ENCODE measurements around the gene MSTO1.
"Not testable (repeated sequence)": the region's sequence is repeated elsewhere in the genome, so short reads cannot be mapped to it uniquely, and the experiment has no call there.

The MSTO1 gene

GRCh38 chr1:155645648-155646047 is 35.6 kb downstream of the MSTO1 start:
- no peaks in the 10 kb centered on the region for H3K27me3 Mint-ChIP-seq (ENCODE audit: low read depth)
- H3K4me1 Mint-ChIP-seq (ENCODE audit: low read depth), result peaks cover 1% of the 10 kb centered on the region
- H3K36me3 Mint-ChIP-seq (ENCODE audit: low read depth), result peaks cover 11% of the 10 kb centered on the region
- H3K4me3 Mint-ChIP-seq, result no peak overlapping the region
- no peak overlapping the region for H3K27ac Mint-ChIP-seq
- H3K9me3 Mint-ChIP-seq, result peaks cover 25% of the 10 kb centered on the region

GRCh38 chr1:155646307-155646706 is 36.3 kb downstream of the MSTO1 start:
- peaks cover 11% of the 10 kb centered on the region for H3K36me3 Mint-ChIP-seq (ENCODE audit: low read depth)
- peaks cover 1% of the 10 kb centered on the region for H3K4me1 Mint-ChIP-seq (ENCODE audit: low read depth)
- H3K9me3 Mint-ChIP-seq, result peaks cover 25% of the 10 kb centered on the region
- no peak overlapping the region for H3K4me3 Mint-ChIP-seq
- H3K27me3 Mint-ChIP-seq (ENCODE audit: low read depth), result no peaks in the 10 kb centered on the region
- H3K27ac Mint-ChIP-seq, result no peak overlapping the region

GRCh38 chr1:155648207-155649147 is 38.5 kb downstream of the MSTO1 start:
- Mint-ChIP-seq H3K27me3 (ENCODE audit: low read depth) (no peaks in the 10 kb centered on the region), H3K4me1 (ENCODE audit: low read depth) (peaks cover 1% of the 10 kb centered on the region), H3K4me3 (no peak overlapping the region), H3K9me3 (peaks cover 5% of the 10 kb centered on the region), H3K36me3 (ENCODE audit: low read depth) (no peaks in the 10 kb centered on the region), H3K27ac (no peak overlapping the region)

- Mint-ChIP-seq H3K4me1 (ENCODE audit: low read depth) (peaks cover 1% of the 10 kb centered on the region), H3K27ac (no peak overlapping the region), H3K27me3 (ENCODE audit: low read depth) (no peaks in the 10 kb centered on the region), H3K4me3 (no peak overlapping the region), H3K36me3 (ENCODE audit: low read depth) (no peaks in the 10 kb centered on the region), H3K9me3 (peaks cover 3% of the 10 kb centered on the region)
Measured at GRCh38 chr1:155649676-155650075, 39.7 kb downstream of the MSTO1 start.

GRCh38 chr1:155650231-155650757 is 40.3 kb downstream of the MSTO1 start:
- Mint-ChIP-seq H3K27ac (no peak overlapping the region), H3K9me3 (peaks cover 3% of the 10 kb centered on the region), H3K27me3 (ENCODE audit: low read depth) (no peaks in the 10 kb centered on the region), H3K36me3 (ENCODE audit: low read depth) (no peaks in the 10 kb centered on the region), H3K4me1 (ENCODE audit: low read depth) (peaks cover 1% of the 10 kb centered on the region), H3K4me3 (no peak overlapping the region)

GRCh38 chr1:155651861-155652661 is 42.0 kb downstream of the MSTO1 start:
- Mint-ChIP-seq H3K27me3 (ENCODE audit: low read depth) (no peaks in the 10 kb centered on the region), H3K27ac (no peak overlapping the region)

GRCh38 chr1:155652951-155653350 is 42.9 kb downstream of the MSTO1 start:
- H3K4me3 Mint-ChIP-seq, result no peak overlapping the region
- H3K36me3 Mint-ChIP-seq (ENCODE audit: low read depth), result peaks cover 3% of the 10 kb centered on the region
- no peaks in the 10 kb centered on the region for H3K27me3 Mint-ChIP-seq (ENCODE audit: low read depth)
- H3K4me1 Mint-ChIP-seq (ENCODE audit: low read depth), result peaks cover 1% of the 10 kb centered on the region
- peaks cover 3% of the 10 kb centered on the region for H3K9me3 Mint-ChIP-seq
- H3K27ac Mint-ChIP-seq, result no peak overlapping the region

More at GRCh38 chr1:155651861-155652661, 42.0 kb downstream of the MSTO1 start:
- H3K9me3 Mint-ChIP-seq, result peaks cover 3% of the 10 kb centered on the region
- H3K36me3 Mint-ChIP-seq (ENCODE audit: low read depth), result no peaks in the 10 kb centered on the region
- H3K4me1 Mint-ChIP-seq (ENCODE audit: low read depth), result peaks cover 1% of the 10 kb centered on the region
- no peak overlapping the region for H3K4me3 Mint-ChIP-seq

GRCh38 chr1:155657463-155657862 is 47.4 kb downstream of the MSTO1 start:
- peaks cover 41% of the 10 kb centered on the region for H3K36me3 Mint-ChIP-seq (ENCODE audit: low read depth)
- H3K9me3 Mint-ChIP-seq, result no peaks in the 10 kb centered on the region
- H3K4me3 Mint-ChIP-seq, result no peak overlapping the region
- H3K27me3 Mint-ChIP-seq (ENCODE audit: low read depth), result no peaks in the 10 kb centered on the region
- no peaks in the 10 kb centered on the region for H3K4me1 Mint-ChIP-seq (ENCODE audit: low read depth)
- H3K27ac Mint-ChIP-seq, result no peak overlapping the region

- not testable (repeated sequence) for H3K4me3 Mint-ChIP-seq; H3K9me3 Mint-ChIP-seq; H3K27ac Mint-ChIP-seq; H3K27me3 Mint-ChIP-seq (ENCODE audit: low read depth); H3K4me1 Mint-ChIP-seq (ENCODE audit: low read depth)
- H3K36me3 Mint-ChIP-seq (ENCODE audit: low read depth), result peaks cover 49% of the 10 kb centered on the region
Measured at GRCh38 chr1:155661239-155661638, 51.2 kb downstream of the MSTO1 start.
